ENCODE results near the gene SLC43A3.

GRCh38 chr11:57426439-57426928, 437 bp downstream of the SLC43A3 start:
- TF ChIP-seq POLR2AphosphoS5 (IDR thresholded peaks at IDR 0.05) (no peak), EP300 (IDR thresholded peaks at IDR 0.05) (no peak)

Data from stomach (tissue), 4 donors.